Measurements from ENCODE around the gene PEA15. TPM values are rescaled to one million over a fixed set of nuclear protein-coding genes. Genes with fewer than 3 reads are reported as not detected.

PEA15 gene
- total RNA-seq, 4 donors from 2014 or later: 25.8 to 92.5 (median 27.3) TPM

DNA sequence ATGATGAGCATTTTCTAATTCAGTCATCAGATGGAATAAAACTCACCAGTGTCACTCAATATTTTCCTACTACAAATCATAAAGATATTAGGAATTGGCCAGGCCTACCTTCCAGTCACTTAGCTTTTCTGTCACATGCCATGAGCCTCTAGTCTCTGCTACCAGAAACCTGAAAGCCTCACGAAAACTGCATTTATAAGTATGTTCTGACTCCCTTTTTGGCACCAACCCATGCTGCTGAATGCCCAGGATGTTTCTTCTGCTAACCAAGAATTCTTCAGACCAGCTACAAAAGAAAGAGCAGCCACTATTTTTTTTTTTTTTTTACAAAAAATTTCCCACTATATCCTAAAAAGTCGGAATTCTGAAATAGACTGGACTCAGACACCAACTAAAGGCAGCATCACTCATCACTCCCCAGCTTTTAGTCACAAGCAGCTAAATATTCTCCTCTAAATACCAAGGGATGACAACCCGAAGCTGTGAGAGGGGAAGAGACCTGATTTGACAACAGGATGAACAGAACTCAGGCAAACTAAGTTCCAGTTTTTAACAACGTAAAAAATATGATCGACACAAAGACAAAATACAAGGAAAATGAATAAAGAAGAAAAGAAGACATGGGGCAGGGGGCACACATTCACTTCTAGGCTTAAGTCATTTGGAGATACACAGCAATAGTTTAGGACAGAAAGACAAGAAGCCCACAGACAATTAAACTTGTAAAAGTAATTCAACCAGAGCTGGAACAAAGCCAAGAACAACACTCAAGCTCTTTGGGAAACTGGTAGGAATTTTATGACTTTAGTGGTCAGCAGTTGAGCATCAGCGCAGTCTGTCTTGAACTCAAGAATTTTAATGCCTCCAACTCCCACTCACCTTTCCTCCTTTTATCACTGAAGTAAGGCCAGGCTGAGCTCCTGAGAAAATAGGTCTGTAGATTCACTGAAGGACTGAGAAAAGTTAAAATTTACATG, 55.5 kb downstream of the PEA15 start:
- Histone ChIP-seq H3K27me3 (no peaks in the 10 kb centered on the region), H3K4me3 (peak overlapping the region in 3 of 4 donors; percentile 62 to 92 (median 88)), H3K9me3 (no peaks in the 10 kb centered on the region), H3K36me3 (no peaks in the 10 kb centered on the region), H3K4me1 (peaks cover 12 to 65% (median 24%) of the 10 kb centered on the region in 4 donors), H3K27ac (peak overlapping the region; percentile 94 to 99 (median 98))
- intact Hi-C loops (cut with DNase I; ENCODE audit: low total_unique reads): no loop called here
- DNase-seq: no peak
- TF ChIP-seq POLR2AphosphoS5 (IDR thresholded peaks at IDR 0.05) (no peak), POLR2A (IDR thresholded peaks at IDR 0.05) (no peak), EP300 (IDR thresholded peaks at IDR 0.05; ENCODE audit: low read depth) (no peak)
- TF ChIP-seq, protein P1, sequence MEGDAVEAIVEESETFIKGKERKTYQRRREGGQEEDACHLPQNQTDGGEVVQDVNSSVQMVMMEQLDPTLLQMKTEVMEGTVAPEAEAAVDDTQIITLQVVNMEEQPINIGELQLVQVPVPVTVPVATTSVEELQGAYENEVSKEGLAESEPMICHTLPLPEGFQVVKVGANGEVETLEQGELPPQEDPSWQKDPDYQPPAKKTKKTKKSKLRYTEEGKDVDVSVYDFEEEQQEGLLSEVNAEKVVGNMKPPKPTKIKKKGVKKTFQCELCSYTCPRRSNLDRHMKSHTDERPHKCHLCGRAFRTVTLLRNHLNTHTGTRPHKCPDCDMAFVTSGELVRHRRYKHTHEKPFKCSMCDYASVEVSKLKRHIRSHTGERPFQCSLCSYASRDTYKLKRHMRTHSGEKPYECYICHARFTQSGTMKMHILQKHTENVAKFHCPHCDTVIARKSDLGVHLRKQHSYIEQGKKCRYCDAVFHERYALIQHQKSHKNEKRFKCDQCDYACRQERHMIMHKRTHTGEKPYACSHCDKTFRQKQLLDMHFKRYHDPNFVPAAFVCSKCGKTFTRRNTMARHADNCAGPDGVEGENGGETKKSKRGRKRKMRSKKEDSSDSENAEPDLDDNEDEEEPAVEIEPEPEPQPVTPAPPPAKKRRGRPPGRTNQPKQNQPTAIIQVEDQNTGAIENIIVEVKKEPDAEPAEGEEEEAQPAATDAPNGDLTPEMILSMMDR (IDR thresholded peaks at IDR 0.05): no peak
- WGBS, 2 donors (ENCODE audit: low coverage in 1 of 2): 40 to 49% methylated on average over 6 of the region's 6 CpGs
- in situ Hi-C loops (cut with MboI; ENCODE audit: low pct_ligation_motif_present in 1 of 4, low pct_unique_long_range_greater_than_20kb in 1 of 4, low sequenced_read_pairs in 3 of 4): no loop called here

DNA sequence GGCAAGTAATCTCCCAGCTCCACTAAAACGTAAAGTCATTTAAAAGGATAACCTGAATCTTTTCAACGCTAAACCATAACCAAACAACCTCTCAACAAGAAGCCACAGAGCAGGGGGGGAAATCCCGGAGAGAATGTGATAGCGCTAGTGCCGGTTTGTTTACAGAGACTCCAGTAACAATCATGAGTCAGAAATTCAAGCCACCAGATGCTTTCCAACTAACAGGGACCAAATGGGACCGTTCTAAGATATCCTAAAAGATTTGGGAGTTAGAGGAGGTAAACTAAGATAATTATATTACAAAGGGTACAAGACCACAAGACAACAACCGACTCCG, 56.3 kb downstream of the PEA15 start:
- 0% methylated on average over 7 to 8 of the region's 8 CpGs for WGBS, 2 donors (ENCODE audit: low coverage in 1 of 2)
- intact Hi-C loops (cut with DNase I; ENCODE audit: low total_unique reads): no loop called here

DNA sequence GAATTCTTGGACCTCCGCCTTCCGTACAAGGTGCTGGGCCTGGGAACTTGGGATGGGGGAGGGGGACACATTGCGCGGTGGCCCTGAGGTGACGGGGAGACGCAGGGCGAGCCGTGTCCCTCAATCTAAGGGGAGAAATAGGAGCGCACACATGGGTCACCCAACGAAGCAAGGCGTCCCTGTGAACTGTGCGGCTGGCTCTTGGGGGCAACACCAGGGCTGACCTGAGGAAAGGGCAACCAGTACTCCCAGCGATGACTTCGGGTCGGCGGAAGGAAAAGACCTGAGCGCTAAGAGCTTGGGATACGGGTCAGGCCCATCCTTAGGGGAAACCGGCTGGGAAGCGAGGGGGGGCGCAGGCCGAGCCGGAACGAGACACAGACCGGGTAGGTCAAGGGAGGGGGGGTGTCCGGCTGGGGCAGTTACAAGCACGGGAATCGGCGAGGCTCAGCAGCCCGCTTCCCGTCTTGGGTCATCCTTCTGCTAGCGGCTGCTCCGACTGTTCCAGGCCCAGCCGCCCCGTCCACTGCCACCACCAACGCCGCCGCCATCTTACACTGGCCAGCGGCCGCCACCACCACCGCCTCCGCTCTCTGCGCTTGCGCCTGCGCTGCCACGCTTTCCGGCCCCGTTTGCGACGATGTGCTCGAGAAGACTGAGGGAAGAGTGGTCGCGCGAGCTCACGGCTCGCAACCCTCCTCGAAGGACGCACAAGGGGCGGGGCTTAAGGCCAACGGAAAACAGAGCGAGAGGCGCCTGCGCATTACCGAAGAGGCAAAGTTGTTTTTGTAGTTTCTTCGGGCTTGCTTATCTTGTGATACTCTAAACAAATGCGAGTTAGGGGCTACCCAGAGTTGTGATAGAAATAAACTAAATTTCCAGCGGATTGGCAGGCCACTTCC, 57.0 kb downstream of the PEA15 start, which contains the start of gene DCAF8:
DCAF8 (minus strand) TSS at position 657 of the 902 bp plus-strand sequence. CDS start 18,541 bp downstream, outside the sequence.
- in situ Hi-C loops (cut with MboI; ENCODE audit: low pct_ligation_motif_present in 1 of 4, low pct_unique_long_range_greater_than_20kb in 1 of 4, low sequenced_read_pairs in 3 of 4): no loop called here
- intact Hi-C loops (cut with DNase I; ENCODE audit: low total_unique reads): no loop called here
- WGBS, 2 donors (ENCODE audit: low coverage in 1 of 2): 0% methylated on average over 14 to 66 of the region's 67 CpGs

More for the DNA sequence above, 56.3 kb downstream of the PEA15 start:
- TF ChIP-seq POLR2AphosphoS5 (IDR thresholded peaks at IDR 0.05) (peak; percentile 16 to 63 (median 58)), POLR2A (IDR thresholded peaks at IDR 0.05) (no peak), EP300 (IDR thresholded peaks at IDR 0.05; ENCODE audit: low read depth) (no peak)
- TF ChIP-seq, protein P1 (IDR thresholded peaks at IDR 0.05): no peak
- no peaks in the 10 kb centered on the region for H3K36me3 ChIP-seq
- H3K4me1 ChIP-seq: peaks cover 7 to 60% (median 19%) of the 10 kb centered on the region in 4 donors
- peak; percentile 54 for DNase-seq
- in situ Hi-C loops (cut with MboI; ENCODE audit: low pct_ligation_motif_present in 1 of 4, low pct_unique_long_range_greater_than_20kb in 1 of 4, low sequenced_read_pairs in 3 of 4): no loop called here
- no peaks in the 10 kb centered on the region for H3K9me3 ChIP-seq
- H3K27ac ChIP-seq: peak overlapping the region; percentile 94 to 99 (median 98)
- H3K27me3 ChIP-seq: no peaks in the 10 kb centered on the region
- peak overlapping the region; percentile 62 to 92 (median 88) for H3K4me3 ChIP-seq

More for the DNA sequence above, 57.0 kb downstream of the PEA15 start, which contains the start of gene DCAF8:
- no peaks in the 10 kb centered on the region for H3K27me3 ChIP-seq
- H3K4me1 ChIP-seq: peaks cover 7 to 53% (median 16%) of the 10 kb centered on the region in 4 donors
- TF ChIP-seq POLR2A (IDR thresholded peaks at IDR 0.05) (peak; percentile 97), EP300 (IDR thresholded peaks at IDR 0.05; ENCODE audit: low read depth) (no peak), POLR2AphosphoS5 (IDR thresholded peaks at IDR 0.05) (peak; percentile 97 to 99 (median 97))
- TF ChIP-seq, protein P1 (IDR thresholded peaks at IDR 0.05): no peak
- H3K4me3 ChIP-seq: peak within 1 kb of the TSS; percentile 62 to 92 (median 88)
- H3K36me3 ChIP-seq: no peaks in the 10 kb centered on the region
- no peaks in the 10 kb centered on the region for H3K9me3 ChIP-seq
- H3K27ac ChIP-seq: peak within 1 kb of the TSS; percentile 94 to 99 (median 98)
- DNase-seq: peak; percentile 99
